CD4-positive, alpha-beta T cell treated with Interleukin-6 at 100 ng/mL for 8 hours (primary cell): ENCODE results near the gene TIMM22.

Experiments
- DNase-seq: peaks from one replicate; pipeline ENCODE4 v3.0.0-alpha.2; 2020; ENCODE audit warnings: mixed read lengths, low spot score

Gene TIMM22

DNA sequence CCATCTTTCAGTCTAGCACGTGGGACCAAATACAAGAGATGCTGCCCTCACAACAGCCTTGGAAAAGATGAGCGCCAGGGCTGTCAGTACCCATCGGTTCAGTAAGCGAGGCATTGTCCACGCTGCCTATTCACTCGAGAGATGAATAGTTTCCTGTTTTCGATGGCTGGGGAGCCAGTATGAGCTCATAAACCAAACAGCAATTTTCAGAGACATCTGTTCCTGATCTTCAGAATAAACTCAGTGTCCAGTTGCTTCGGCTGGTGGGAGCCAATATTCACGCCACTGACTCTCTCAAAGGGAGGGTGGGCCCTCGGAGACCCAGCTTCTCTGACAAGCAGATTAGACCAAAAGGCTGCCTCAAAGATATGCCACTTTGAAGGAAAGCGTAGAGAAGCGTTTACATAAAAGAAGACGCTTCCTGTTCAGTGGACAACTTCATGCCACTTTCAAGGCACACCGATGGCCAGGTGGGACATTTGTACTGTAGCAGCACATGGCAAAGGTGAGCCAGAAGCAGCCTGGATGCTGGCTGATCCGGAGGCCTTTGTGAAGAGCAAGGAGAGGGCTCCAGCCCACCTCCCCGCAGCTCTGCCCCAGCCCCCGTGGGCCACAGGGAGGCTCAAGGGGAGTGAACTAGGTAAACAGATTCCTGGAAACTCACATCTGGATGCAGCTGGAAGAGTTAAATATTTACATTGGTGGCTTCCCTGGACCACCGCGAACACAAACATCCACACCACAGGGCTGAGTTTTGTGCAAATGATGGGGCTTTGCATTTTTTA, 6.0 kb downstream of the TIMM22 start:
- no peak for DNase-seq

GRCh38 chr17:1003633-1003971, 6.7 kb downstream of the TIMM22 start:
- DNase-seq, result no peak

- no peak for DNase-seq
These were observed 7.2 kb downstream of the TIMM22 start for GRCh38 chr17:1003972-1004768.

GRCh38 chr17:1004769-1005295, 7.9 kb downstream of the TIMM22 start:
- DNase-seq, result no peak

- no peak for DNase-seq
These were observed 8.5 kb downstream of the TIMM22 start for GRCh38 chr17:1005361-1005946.

- DNase-seq, result no peak
These were observed 9.1 kb downstream of the TIMM22 start for GRCh38 chr17:1006054-1006453.

DNA sequence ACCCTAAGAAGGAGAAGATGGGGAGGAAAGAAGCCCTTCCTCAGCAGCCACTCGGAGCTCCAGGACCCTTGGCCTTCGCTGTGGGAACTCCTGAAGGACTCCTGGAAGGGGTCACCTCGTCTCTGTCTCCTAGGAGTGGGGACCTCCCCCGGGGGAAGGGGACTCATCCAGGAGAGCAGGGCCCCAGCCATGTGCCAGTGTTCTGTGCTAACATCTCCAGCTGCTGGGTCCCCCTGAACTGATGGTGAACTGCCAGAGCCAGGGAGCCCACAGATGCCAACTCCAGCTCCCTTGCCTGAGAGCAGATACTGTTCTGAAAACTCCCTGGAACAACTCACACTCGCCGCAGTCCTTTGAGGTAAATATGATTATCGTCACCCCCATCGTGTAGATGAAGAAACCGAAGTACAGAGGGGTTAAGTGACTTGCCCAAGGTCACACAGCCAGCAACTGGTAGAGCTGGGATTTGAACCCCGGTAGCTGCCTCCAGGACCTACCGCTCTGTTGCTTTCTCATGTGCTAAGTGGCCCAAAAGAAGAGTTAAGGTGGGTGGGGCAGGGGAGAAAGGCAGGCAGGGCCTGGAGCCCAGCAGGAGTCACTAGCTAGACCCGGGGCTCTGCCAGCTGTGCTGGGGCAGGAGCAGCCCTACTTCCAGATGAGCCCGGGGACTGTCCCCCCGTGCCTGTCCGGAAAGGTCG, 10.5 kb downstream of the TIMM22 start:
- no peak for DNase-seq

GRCh38 chr17:1008008-1008761, 11.3 kb downstream of the TIMM22 start:
- no peak for DNase-seq

- DNase-seq, result no peak
These were observed 12.5 kb downstream of the TIMM22 start for GRCh38 chr17:1009229-1010085.

GRCh38 chr17:1010086-1010450, 13.1 kb downstream of the TIMM22 start:
- DNase-seq, result no peak

GRCh38 chr17:1010586-1010985, 13.7 kb downstream of the TIMM22 start:
- DNase-seq, result no peak

- DNase-seq, result no peak
These were observed 14.2 kb downstream of the TIMM22 start for GRCh38 chr17:1011138-1011537.

GRCh38 chr17:1011760-1012735, 15.1 kb downstream of the TIMM22 start:
- DNase-seq, result no peak

GRCh38 chr17:1012823-1013728, 16.1 kb downstream of the TIMM22 start:
- no peak for DNase-seq

- no peak for DNase-seq
These were observed 16.8 kb downstream of the TIMM22 start for GRCh38 chr17:1013729-1014090.

DNA sequence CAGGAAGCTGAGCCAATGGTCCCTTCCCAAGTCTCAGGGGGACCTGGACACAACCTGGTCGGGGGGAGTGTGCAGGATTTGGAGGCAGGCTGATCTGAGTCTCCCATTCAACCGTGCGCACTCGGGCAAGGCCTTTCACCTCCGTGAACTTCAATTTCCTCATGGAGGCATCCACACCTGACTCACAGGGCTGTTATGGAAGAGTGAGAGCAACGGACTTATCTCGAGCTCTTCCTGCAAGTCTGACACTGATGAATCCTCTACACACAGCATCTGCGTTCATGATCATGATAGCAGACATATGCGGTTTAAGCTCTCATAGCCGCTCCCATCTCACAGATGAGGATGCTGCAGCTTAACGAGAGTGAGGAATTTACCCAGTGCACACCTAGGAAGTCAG, 21.6 kb downstream of the TIMM22 start:
- DNase-seq, result no peak

DNA sequence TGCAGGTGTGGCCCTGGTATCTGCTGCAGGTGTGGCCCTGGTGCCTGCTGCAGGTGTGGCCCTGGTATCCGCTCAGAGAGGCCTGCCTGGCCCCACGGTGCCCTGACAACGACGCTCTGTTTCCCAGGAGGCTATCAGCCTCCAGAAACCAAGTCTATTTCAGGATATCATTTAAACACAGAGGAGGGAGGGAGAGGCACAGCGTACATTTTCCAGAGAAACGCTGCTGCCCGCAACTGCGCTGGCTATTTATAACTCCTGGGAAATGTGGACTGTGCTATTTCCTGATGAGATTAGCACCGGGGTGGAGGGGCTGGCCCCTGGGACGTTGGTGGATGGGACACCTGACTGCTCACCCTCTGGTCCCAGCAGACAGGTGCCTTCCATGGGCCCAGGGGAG, 22.5 kb downstream of the TIMM22 start:
- no peak for DNase-seq

GRCh38 chr17:1021147-1021546, 24.2 kb downstream of the TIMM22 start:
- DNase-seq, result no peak
